ENCODE data around the gene KLHDC1.
A peak's percentile ranks its signal among the peaks of the same experiment; 100 is the strongest.
"Not testable (repeated sequence)": the region's sequence is repeated elsewhere in the genome, so short reads cannot be mapped to it uniquely, and the experiment has no call there.

Gene KLHDC1

DNA sequence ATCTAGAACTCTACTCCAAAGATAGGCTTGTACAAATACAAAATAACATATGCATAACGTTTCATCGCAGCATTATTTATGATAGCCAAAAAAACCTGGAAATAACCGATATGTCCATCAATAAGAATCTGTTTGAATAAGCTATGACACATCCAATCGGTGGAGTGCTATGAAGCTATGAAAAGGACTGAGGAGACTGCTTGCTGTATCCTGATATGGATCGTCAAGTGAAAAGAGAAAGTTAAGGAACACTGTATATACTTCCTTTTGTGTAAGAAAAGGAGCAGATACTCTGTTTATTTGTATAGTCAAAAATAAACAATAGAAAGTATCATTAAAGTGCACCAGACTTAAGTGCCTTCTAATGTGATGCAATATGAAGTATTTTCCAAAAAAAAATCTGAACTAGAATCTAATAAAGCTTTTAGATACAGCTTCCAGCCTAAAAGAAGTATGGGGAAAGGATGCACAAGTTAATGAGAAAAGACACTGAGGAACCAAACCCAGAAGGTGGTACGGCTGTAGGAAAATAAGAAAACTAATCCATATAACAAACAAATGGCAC, 645 bp upstream of the KLHDC1 start:
- peak overlapping the region; percentile 57 for H3K4me3 ChIP-seq (ENCODE audit: control insufficient read depth, low read depth, low read length)
- DNase-seq (ENCODE audit: low read depth), result peak; percentile 30
- TF ChIP-seq, protein P1, sequence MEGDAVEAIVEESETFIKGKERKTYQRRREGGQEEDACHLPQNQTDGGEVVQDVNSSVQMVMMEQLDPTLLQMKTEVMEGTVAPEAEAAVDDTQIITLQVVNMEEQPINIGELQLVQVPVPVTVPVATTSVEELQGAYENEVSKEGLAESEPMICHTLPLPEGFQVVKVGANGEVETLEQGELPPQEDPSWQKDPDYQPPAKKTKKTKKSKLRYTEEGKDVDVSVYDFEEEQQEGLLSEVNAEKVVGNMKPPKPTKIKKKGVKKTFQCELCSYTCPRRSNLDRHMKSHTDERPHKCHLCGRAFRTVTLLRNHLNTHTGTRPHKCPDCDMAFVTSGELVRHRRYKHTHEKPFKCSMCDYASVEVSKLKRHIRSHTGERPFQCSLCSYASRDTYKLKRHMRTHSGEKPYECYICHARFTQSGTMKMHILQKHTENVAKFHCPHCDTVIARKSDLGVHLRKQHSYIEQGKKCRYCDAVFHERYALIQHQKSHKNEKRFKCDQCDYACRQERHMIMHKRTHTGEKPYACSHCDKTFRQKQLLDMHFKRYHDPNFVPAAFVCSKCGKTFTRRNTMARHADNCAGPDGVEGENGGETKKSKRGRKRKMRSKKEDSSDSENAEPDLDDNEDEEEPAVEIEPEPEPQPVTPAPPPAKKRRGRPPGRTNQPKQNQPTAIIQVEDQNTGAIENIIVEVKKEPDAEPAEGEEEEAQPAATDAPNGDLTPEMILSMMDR (conservative IDR thresholded peaks at IDR 0.05; ENCODE audit: control insufficient read depth, insufficient read depth, low read depth, low read length), result no peak

DNA sequence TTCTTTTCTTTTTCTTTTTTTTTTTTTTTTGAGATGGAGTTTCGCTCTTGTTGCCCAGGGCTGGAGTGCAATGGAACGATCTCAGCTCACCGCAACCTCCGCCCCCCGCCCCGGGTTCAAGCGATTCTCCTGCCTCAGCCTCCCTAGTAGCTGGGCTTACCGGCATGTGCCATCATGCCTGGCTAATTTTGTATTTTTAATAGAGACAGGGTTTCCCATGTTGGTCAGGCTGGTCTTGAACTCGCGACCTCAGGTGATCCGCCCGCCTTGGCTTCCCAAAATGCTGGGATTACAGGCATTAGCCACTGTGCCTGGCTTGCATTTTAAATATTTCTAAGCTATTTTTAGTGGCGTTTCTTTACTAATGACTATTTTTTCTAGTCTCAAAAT, 810 bp downstream of the KLHDC1 start:
- peak overlapping the region; percentile 57 for H3K4me3 ChIP-seq (ENCODE audit: control insufficient read depth, low read depth, low read length)
- DNase-seq (ENCODE audit: low read depth), result not testable (repeated sequence)

DNA sequence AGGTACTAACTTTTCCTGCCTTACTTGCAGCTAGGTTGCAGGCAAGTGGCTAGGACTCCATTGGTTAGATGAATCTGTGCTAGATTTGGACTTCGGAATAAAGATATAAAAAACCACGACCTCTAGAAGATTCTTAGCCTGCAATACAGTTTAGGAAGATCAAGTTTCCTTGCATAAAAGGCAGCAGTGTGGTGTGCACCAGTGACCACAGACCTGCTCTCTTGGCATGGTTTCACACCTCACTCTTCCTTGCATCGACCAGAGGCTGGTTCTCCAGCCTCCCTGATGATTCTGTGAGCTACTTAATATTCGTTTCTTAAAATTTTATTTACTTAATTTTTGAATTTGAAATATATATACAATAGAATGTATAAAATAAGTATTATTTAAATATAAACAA, 9.8 kb downstream of the KLHDC1 start:
- H3K4me3 ChIP-seq (ENCODE audit: control insufficient read depth, low read depth, low read length), result no peak overlapping the region
- TF ChIP-seq, protein P1 (conservative IDR thresholded peaks at IDR 0.05; ENCODE audit: control insufficient read depth, insufficient read depth, low read depth, low read length), result no peak
- DNase-seq (ENCODE audit: low read depth), result no peak

DNA sequence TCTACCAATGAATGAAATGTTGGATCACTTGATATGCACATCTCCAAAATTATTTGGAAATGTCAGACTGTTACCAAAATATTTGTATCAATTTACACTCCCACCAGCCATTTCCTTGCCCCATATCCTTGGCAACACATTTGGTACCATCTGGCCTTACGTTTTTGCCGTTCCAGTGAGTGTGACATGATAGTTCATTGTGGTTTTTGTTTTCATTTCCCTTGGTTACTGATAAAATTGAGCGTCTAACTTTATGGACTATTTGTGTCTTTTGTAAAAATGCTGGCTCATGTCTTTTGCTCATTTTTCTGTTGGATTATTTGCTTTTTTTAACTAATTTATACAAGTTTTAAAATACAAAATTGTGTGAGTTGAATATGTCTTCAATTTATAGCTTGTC, 11.0 kb downstream of the KLHDC1 start:
- DNase-seq (ENCODE audit: low read depth), result no peak
- TF ChIP-seq, protein P1 (conservative IDR thresholded peaks at IDR 0.05; ENCODE audit: control insufficient read depth, insufficient read depth, low read depth, low read length), result no peak
- H3K4me3 ChIP-seq (ENCODE audit: control insufficient read depth, low read depth, low read length), result no peak overlapping the region

DNA sequence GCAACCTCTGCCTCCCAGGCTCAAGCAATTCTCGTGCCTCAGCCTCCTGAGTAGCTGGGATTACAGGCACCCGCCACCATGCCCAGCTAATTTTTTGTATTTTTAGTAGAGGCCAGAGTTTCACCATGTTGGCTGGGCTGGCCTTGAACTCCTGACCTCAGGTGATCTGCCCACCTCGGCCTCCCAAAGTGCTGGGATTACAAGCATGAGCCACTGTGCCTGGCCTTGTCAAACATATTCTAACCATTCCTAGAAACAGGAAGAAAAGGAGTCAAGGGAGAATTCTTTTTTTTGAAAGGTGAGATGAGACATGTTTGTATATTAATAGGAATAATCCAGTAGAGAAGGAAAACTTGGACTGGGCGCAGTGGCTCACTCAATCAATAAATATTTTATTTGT, 11.6 kb downstream of the KLHDC1 start:
- DNase-seq (ENCODE audit: low read depth); H3K4me3 ChIP-seq (ENCODE audit: control insufficient read depth, low read depth, low read length): not testable (repeated sequence)

DNA sequence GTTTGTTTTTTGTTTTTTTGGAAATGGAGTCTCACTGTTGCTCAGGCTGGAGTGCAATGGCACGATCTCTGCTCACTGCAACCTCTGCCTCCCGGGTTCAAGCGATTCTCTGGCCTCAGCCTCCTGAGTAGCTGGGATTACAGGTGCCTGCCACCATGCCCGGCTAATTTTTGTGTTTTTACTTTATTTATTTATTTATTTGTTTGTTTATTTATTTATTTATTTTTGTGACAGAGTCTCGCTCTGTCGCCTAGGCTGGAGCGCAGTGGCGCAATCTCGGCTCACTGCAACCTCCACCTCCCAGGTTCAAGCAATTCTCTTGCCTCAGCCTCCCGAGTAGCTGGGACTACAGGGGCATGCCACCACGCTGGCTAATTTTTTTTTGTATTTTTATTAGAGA, 18.1 kb downstream of the KLHDC1 start:
- DNase-seq (ENCODE audit: low read depth); H3K4me3 ChIP-seq (ENCODE audit: control insufficient read depth, low read depth, low read length): not testable (repeated sequence)

DNA sequence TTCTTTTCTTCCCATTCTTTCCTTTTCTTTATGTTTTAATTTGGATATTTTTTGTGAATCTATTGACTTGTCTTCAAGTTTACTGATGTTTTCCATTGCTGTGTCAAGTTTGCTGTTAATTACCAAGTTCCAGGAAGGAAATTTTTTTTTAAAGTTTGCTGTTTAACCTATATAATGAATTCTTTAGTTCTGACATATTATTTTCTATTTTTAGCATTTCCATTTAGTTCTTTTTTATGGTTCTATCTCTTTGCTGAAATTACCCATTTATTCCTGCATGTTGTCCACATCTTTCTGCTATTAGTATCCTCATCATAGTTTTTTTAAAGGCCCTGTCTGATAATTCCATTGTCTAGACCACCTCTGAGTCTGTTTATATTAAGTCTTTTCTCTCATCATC, 27.8 kb downstream of the KLHDC1 start:
- TF ChIP-seq, protein P1 (conservative IDR thresholded peaks at IDR 0.05; ENCODE audit: control insufficient read depth, insufficient read depth, low read depth, low read length), result no peak
- H3K4me3 ChIP-seq (ENCODE audit: control insufficient read depth, low read depth, low read length), result no peak overlapping the region
- DNase-seq (ENCODE audit: low read depth), result no peak

GRCh38 chr14:49721733-49722435, 29.0 kb downstream of the KLHDC1 start:
- not testable (repeated sequence) for H3K4me3 ChIP-seq (ENCODE audit: control insufficient read depth, low read depth, low read length); DNase-seq (ENCODE audit: low read depth)

- H3K4me3 ChIP-seq (ENCODE audit: control insufficient read depth, low read depth, low read length), result no peak overlapping the region
- DNase-seq (ENCODE audit: low read depth), result no peak
- TF ChIP-seq, protein P1 (conservative IDR thresholded peaks at IDR 0.05; ENCODE audit: control insufficient read depth, insufficient read depth, low read depth, low read length), result no peak
These were observed 34.3 kb downstream of the KLHDC1 start for GRCh38 chr14:49727171-49727570.
